Lower leg skin (tissue), 4 donors: ENCODE data around the gene SLC35F3. TPM values are rescaled to one million over a fixed set of nuclear protein-coding genes. Genes with fewer than 3 reads are reported as not detected.
A peak's percentile ranks its signal among the peaks of the same experiment; 100 is the strongest.
"Not testable (repeated sequence)": the region's sequence is repeated elsewhere in the genome, so short reads cannot be mapped to it uniquely, and the experiment has no call there.

Experiments
- DNase-seq, 2 donors: peaks; one replicate each; pipeline ENCODE4 v3.0.0-alpha.2; 2019; ENCODE audit warnings: low spot score in 2 of 2
- H3K4me3 ChIP-seq: fragments of 200-600 bp; sonication (generic); 2 replicates; pipeline ENCODE4 v1.5.1; 2017; ENCODE audit warnings: mild to moderate bottlenecking, low read depth; ENCODE audit not compliant: poor library complexity, severe bottlenecking
- POLR2A ChIP-seq, 2 donors: fragments of 450-650 bp; IDR thresholded peaks; one replicate each; pipeline ENCODE4 v1.6.1; 2016 to 2017; ENCODE audit warnings: antibody characterized with exemption in 2 of 2, mild to moderate bottlenecking in 1 of 2, moderate library complexity in 1 of 2
- WGBS, 2 donors: methylation state at CpG; one replicate each; pipeline ENCODE4 v1.1.5; 2018; 5-methylcytosine and 5-hydroxymethylcytosine counted together
- intact Hi-C: fragments of 100-400 bp; cut with DNase I; formaldehyde crosslinking; loops from one replicate; pipeline ENCODE4 v1.15.0; 2023; ENCODE audit warnings: low total_unique reads
- total RNA-seq, 4 donors: library from RNA; depleted of rRNA; stranded (reverse); fragments of >200 nt; gene quantifications; one replicate each; pipeline ENCODE4 v1.1.0, GENCODE V29; 2016
- TF ChIP-seq, protein P1 (sequence below), 3 donors: fragments of 450-650 bp; IDR thresholded peaks; one replicate each; pipeline ENCODE4 v1.5.1; 2016; ENCODE audit warnings: antibody characterized with exemption in 3 of 3, mild to moderate bottlenecking in 3 of 3, moderate library complexity in 2 of 3

SLC35F3 gene
- total RNA-seq, 4 donors from 2014 or later, result 0.42 to 0.83 (median 0.64) TPM

DNA sequence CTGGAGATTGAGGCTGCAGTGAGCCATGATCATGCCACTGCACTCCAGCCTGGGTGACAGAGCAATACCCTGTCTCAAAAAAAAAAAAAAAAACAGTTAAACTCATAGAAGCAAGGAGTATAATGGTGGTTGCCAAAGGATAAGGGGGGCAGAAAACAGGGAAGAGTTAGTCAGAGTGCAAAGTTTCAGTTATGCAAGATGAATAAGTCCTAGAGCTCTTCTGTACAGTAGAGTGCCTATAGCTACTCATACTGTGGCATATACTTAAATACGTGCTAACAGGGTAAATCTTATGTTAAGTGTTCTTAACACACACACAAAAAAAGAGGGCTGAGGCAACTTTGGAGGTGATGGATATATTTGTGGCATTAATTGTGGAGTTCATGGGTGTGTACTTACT, 393.2 kb downstream of the SLC35F3 start:
- no peak overlapping the region for H3K4me3 ChIP-seq
- TF ChIP-seq, protein P1, sequence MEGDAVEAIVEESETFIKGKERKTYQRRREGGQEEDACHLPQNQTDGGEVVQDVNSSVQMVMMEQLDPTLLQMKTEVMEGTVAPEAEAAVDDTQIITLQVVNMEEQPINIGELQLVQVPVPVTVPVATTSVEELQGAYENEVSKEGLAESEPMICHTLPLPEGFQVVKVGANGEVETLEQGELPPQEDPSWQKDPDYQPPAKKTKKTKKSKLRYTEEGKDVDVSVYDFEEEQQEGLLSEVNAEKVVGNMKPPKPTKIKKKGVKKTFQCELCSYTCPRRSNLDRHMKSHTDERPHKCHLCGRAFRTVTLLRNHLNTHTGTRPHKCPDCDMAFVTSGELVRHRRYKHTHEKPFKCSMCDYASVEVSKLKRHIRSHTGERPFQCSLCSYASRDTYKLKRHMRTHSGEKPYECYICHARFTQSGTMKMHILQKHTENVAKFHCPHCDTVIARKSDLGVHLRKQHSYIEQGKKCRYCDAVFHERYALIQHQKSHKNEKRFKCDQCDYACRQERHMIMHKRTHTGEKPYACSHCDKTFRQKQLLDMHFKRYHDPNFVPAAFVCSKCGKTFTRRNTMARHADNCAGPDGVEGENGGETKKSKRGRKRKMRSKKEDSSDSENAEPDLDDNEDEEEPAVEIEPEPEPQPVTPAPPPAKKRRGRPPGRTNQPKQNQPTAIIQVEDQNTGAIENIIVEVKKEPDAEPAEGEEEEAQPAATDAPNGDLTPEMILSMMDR (IDR thresholded peaks at IDR 0.05), result no peak
- no peak for TF ChIP-seq POLR2A (IDR thresholded peaks at IDR 0.05)
- no peak for DNase-seq
- intact Hi-C loops, result no loop called here
- WGBS, 2 donors, result 74 to 86% methylated on average over 1 of the region's 1 CpG

DNA sequence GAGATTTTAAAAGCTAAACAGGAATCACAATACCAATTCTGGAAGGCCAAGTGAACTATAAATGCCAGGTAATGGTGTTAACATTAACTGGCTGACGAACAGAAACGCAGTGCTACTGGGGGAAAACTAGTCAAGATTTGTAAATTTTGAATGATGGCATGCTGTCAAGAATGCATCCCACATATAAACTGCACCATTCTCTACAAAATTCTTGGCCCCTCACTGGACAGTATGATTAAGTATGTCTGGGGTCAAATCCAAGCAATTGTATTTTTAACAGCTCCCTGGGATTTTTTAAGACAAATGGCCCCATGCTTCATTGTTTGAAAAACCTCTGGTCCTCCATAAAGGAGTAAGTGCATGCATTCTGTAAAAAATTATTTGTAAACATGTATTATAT, 395.6 kb downstream of the SLC35F3 start:
- TF ChIP-seq, protein P1 (IDR thresholded peaks at IDR 0.05), result no peak
- TF ChIP-seq POLR2A (IDR thresholded peaks at IDR 0.05), result no peak
- 80 to 85% methylated on average over 2 of the region's 2 CpGs for WGBS, 2 donors
- no peak overlapping the region for H3K4me3 ChIP-seq
- no peak for DNase-seq
- intact Hi-C loops, result no loop called here

DNA sequence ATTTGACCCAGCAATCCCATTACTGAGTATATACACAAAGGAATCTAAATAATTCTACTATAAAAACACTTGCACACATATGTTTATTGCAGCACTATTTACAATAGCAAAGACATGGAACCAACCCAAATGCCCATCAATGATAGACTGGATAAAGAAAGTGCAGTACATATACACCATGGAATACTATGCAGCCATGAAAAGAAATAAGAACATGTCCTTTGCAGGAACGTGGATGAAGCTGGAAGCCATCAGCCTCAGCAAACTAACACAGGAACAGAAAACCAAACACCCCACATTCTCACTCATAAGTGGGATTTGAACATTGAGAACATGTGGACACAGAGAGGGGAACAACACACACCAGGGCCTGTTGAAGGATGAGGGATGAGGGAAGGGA, 397.2 kb downstream of the SLC35F3 start:
- intact Hi-C loops, H3K4me3 ChIP-seq: not testable (repeated sequence)
- WGBS, 2 donors, result 68 to 87% methylated on average over 1 of the region's 1 CpG
- peak in 1 of 2 donors; percentile 12 for DNase-seq

DNA sequence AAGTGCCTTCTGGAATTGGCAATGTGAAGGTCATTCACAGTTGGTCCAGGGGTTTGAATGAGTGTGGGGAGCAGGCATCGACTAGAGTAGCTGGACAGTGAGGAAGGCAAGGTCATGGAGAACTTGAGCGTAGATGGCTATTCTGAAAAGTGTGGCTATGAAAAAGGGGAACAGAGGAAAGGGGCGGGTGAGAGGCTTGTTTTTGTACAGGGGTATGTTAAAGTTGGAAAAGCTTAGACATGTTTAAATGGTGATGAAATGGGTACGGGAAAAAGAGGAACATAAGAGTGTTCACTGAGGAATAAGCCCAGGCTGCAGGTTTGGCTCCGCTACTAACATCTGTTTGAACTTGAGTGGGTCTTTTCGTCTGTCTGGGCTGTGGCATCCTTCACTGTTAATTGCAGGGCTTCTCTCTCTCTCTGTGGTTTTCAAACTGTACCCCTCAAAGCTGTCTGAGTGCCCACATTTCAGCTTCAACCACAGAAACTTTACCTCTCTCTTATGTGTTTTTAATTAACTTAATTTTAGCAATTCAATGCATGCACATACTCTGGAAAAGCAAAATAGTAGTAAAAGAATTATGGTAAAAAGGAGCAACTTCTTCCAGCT, 398.0 kb downstream of the SLC35F3 start:
- WGBS, 2 donors, result 68 to 74% methylated on average over 6 of the region's 6 CpGs
- no peak for TF ChIP-seq POLR2A (IDR thresholded peaks at IDR 0.05)
- TF ChIP-seq, protein P1 (IDR thresholded peaks at IDR 0.05), result no peak
- intact Hi-C loops, result no loop called here
- H3K4me3 ChIP-seq, result no peak overlapping the region
- peak in 1 of 2 donors; percentile 46 for DNase-seq

DNA sequence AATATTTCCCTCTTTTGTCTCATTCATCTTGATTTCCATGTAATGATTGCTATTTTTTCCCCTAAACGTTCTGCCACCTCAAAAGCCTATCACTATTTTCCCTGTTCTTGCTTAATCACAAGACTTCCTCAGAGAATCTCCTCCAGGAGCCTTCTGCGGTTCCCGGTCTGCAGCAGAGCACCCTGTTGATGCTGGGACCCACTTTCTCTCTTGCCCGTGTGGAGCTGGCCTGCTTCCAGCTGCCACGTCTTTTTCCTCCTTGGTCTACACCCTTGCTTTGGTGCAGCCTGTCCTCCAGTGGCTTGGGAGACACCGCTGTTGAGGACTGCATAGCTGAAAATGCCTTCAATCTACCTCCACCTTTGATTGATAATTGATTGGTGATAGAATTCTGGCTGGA, 398.8 kb downstream of the SLC35F3 start:
- 32 to 37% methylated on average over 6 of the region's 6 CpGs for WGBS, 2 donors
- intact Hi-C loops, result no loop called here
- H3K4me3 ChIP-seq, result no peak overlapping the region
- DNase-seq, result peak in 1 of 2 donors; percentile 56
- TF ChIP-seq POLR2A (IDR thresholded peaks at IDR 0.05), result no peak
- TF ChIP-seq, protein P1 (IDR thresholded peaks at IDR 0.05), result no peak

DNA sequence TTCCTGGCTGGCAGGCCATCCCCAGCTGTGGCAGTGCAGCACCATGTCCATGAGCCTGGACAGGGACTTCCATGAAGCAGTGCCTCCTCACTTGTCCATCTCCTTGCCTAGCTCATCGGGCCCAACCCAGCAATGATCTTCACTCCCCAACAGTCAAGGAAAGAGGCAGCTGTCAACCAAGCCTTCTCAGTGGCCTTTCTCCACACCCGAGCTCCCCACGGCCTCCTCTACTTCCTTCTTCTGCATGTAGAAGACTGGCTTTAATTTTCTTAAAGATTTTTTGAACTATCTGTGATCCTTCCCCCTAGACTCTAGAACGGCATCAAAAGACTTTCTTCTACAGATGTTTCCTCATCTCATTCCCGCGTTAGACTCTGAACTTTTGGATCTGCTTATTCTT, 403.2 kb downstream of the SLC35F3 start:
- H3K4me3 ChIP-seq, result no peak overlapping the region
- DNase-seq, result no peak
- TF ChIP-seq, protein P1 (IDR thresholded peaks at IDR 0.05), result no peak
- no peak for TF ChIP-seq POLR2A (IDR thresholded peaks at IDR 0.05)
- intact Hi-C loops, result loop anchor here (5.0 kb wide), 1 partner anchor 190 kb away; no protein-coding TSS in a partner anchor
- WGBS, 2 donors, result 81 to 82% methylated on average over 6 of the region's 6 CpGs
